Measurements from ENCODE around the gene TMEM273.
A peak's percentile ranks its signal among the peaks of the same experiment; 100 is the strongest.

The TMEM273 gene

GRCh38 chr10:49115796-49116508, 72.2 kb downstream of the TMEM273 start:
- no peak for DNase-seq (ENCODE audit: low spot score)

- peak; percentile 31 for DNase-seq (ENCODE audit: low spot score)
Measured at GRCh38 chr10:49115015-49115795, 73.0 kb downstream of the TMEM273 start, which contains the start of gene VSTM4. Gene VSTM4, minus strand, starts transcription at chr10:49115522. Its CDS starts 37 bp downstream, at chr10:49115485.

GRCh38 chr10:49114718-49115014, 73.5 kb downstream of the TMEM273 start:
- no peak for DNase-seq (ENCODE audit: low spot score)

GRCh38 chr10:49113741-49114141, 74.5 kb downstream of the TMEM273 start:
- no peak for DNase-seq (ENCODE audit: low spot score)

- no peak for DNase-seq (ENCODE audit: low spot score)
Measured at GRCh38 chr10:49112851-49113250, 75.3 kb downstream of the TMEM273 start.

GRCh38 chr10:49112098-49112497, 76.1 kb downstream of the TMEM273 start:
- DNase-seq (ENCODE audit: low spot score): no peak

- no peak for DNase-seq (ENCODE audit: low spot score)
Measured at GRCh38 chr10:49111320-49111698, 76.9 kb downstream of the TMEM273 start.

GRCh38 chr10:49110684-49111319, 77.4 kb downstream of the TMEM273 start:
- DNase-seq (ENCODE audit: low spot score): no peak

- no peak for DNase-seq (ENCODE audit: low spot score)
Measured at GRCh38 chr10:49109669-49110340, 78.4 kb downstream of the TMEM273 start.

- DNase-seq (ENCODE audit: low spot score): no peak
Measured at GRCh38 chr10:49108656-49109055, 79.5 kb downstream of the TMEM273 start.

GRCh38 chr10:49107887-49108267, 80.3 kb downstream of the TMEM273 start:
- no peak for DNase-seq (ENCODE audit: low spot score)

- no peak for DNase-seq (ENCODE audit: low spot score)
Measured at GRCh38 chr10:49107111-49107886, 80.9 kb downstream of the TMEM273 start.

GRCh38 chr10:49106451-49106850, 81.7 kb downstream of the TMEM273 start:
- no peak for DNase-seq (ENCODE audit: low spot score)

GRCh38 chr10:49105076-49105475, 83.1 kb downstream of the TMEM273 start:
- DNase-seq (ENCODE audit: low spot score): no peak

Measured in putamen (tissue), 1 donor.